Measurements from ENCODE around the gene EMILIN3.

Gene EMILIN3

GRCh38 chr20:41391587-41392001, 25.0 kb upstream of the EMILIN3 start:
- no peak for DNase-seq

GRCh38 chr20:41390889-41391288, 24.3 kb upstream of the EMILIN3 start:
- DNase-seq: no peak

- DNase-seq: no peak
These were observed 20.8 kb upstream of the EMILIN3 start for GRCh38 chr20:41387444-41387851.

GRCh38 chr20:41386502-41387427, 20.1 kb upstream of the EMILIN3 start:
- DNase-seq: no peak

- no peak for DNase-seq
These were observed 16.2 kb upstream of the EMILIN3 start for GRCh38 chr20:41382791-41383305.

GRCh38 chr20:41380551-41381193, 14.1 kb upstream of the EMILIN3 start:
- no peak for DNase-seq

- DNase-seq: no peak
These were observed 12.9 kb upstream of the EMILIN3 start for GRCh38 chr20:41379551-41379950.

GRCh38 chr20:41377275-41377674, 10.7 kb upstream of the EMILIN3 start:
- no peak for DNase-seq

GRCh38 chr20:41376349-41376748, 9.7 kb upstream of the EMILIN3 start:
- no peak for DNase-seq

- DNase-seq: no peak
These were observed 9.2 kb upstream of the EMILIN3 start for GRCh38 chr20:41375846-41376245.

- no peak for DNase-seq
These were observed 7.6 kb upstream of the EMILIN3 start for GRCh38 chr20:41373931-41374920.

GRCh38 chr20:41373251-41373783, 6.7 kb upstream of the EMILIN3 start:
- no peak for DNase-seq

- DNase-seq: no peak
These were observed 4.8 kb upstream of the EMILIN3 start for GRCh38 chr20:41371371-41371770.

GRCh38 chr20:41370176-41370575, 3.6 kb upstream of the EMILIN3 start:
- no peak for DNase-seq

- no peak for DNase-seq
These were observed 3.1 kb upstream of the EMILIN3 start for GRCh38 chr20:41369673-41370072.

- DNase-seq: no peak
These were observed 1.3 kb upstream of the EMILIN3 start for GRCh38 chr20:41367956-41368355.

- DNase-seq: no peak
These were observed 726 bp upstream of the EMILIN3 start for GRCh38 chr20:41367393-41367695.

GRCh38 chr20:41365777-41366545, 657 bp downstream of the EMILIN3 start:
- no peak for DNase-seq

- no peak for DNase-seq
These were observed 1.5 kb downstream of the EMILIN3 start for GRCh38 chr20:41364967-41365765.

- DNase-seq: no peak
These were observed 2.3 kb downstream of the EMILIN3 start for GRCh38 chr20:41364236-41364855.

- DNase-seq: no peak
These were observed 3.0 kb downstream of the EMILIN3 start for GRCh38 chr20:41363601-41364000.
